Fibroblast of lung (primary cell): ENCODE measurements around the gene KRTAP9-4. TPM values are rescaled to one million over a fixed set of nuclear protein-coding genes. Genes with fewer than 3 reads are reported as not detected.
A peak's percentile ranks its signal among the peaks of the same experiment; 100 is the strongest.

ENCODE experiments used
- DNase-seq, 2 donors: peaks; one replicate each; pipeline versions ENCODE4 v3.0.0 to v3.0.0-alpha.2; 2010; ENCODE audit warnings: low read depth in 2 of 2
- H2AFZ ChIP-seq: 2 replicates; pipeline ENCODE4 v1.5.1; 2012; ENCODE audit warnings: low read length, control low read depth, inconsistent platforms
- H3K27ac ChIP-seq: 2 replicates; pipeline ENCODE4 v1.5.1; 2011; ENCODE audit warnings: low read length, control low read depth; ENCODE audit not compliant: insufficient read depth
- H3K27me3 ChIP-seq: 2 replicates; pipeline ENCODE4 v1.5.1; 2011; ENCODE audit warnings: mild to moderate bottlenecking, low read length; ENCODE audit not compliant: control insufficient read depth, insufficient read depth
- H3K36me3 ChIP-seq: 2 replicates; pipeline ENCODE4 v1.5.1; 2011; ENCODE audit warnings: low read length; ENCODE audit not compliant: control insufficient read depth, insufficient read depth
- H3K4me1 ChIP-seq: 2 replicates; pipeline ENCODE4 v1.5.1; 2011; ENCODE audit warnings: low read length; ENCODE audit not compliant: control insufficient read depth, insufficient read depth; ENCODE audit errors: extremely low read depth
- H3K4me2 ChIP-seq: 2 replicates; pipeline ENCODE4 v1.5.1; 2011; ENCODE audit warnings: low read length, control low read depth; ENCODE audit not compliant: insufficient read depth; ENCODE audit errors: extremely low read depth
- H3K4me3 ChIP-seq, 4 experiments: fragments of 200-600 bp in 1 of 4; sonication (generic) in 1 of 4; replicated peaks in 1 of 4; 2 replicates each; pipeline ENCODE4 v1.5.1; 2011 to 2016; ENCODE audit warnings: low read length in 4 of 4, low read depth in 3 of 4, mild to moderate bottlenecking in 3 of 4, control low read depth in 2 of 4, inconsistent platforms in 1 of 4, mixed read lengths in 1 of 4; ENCODE audit not compliant: insufficient read depth in 1 of 4; ENCODE audit errors: control extremely low read depth in 1 of 4
- H3K79me2 ChIP-seq: 2 replicates; pipeline ENCODE4 v1.5.1; 2012; ENCODE audit warnings: mild to moderate bottlenecking, low read length, inconsistent platforms; ENCODE audit not compliant: control insufficient read depth, insufficient read depth
- H3K9ac ChIP-seq: 2 replicates; pipeline ENCODE4 v1.5.1; 2011; ENCODE audit warnings: mild to moderate bottlenecking, low read length, control low read depth; ENCODE audit not compliant: insufficient read depth
- H3K9me3 ChIP-seq: 2 replicates; pipeline ENCODE4 v1.5.1; 2012; ENCODE audit warnings: low read depth, low read length; ENCODE audit not compliant: control insufficient read depth, insufficient read depth
- H4K20me1 ChIP-seq: 2 replicates; pipeline ENCODE4 v1.5.1; 2011; ENCODE audit warnings: low read length; ENCODE audit not compliant: control insufficient read depth, insufficient read depth; ENCODE audit errors: extremely low read depth
- EZH2 ChIP-seq: IDR thresholded peaks from 2 replicates; pipeline ENCODE4 v1.5.1; 2012; ENCODE audit warnings: low read length, control low read depth, mild to moderate bottlenecking; ENCODE audit errors: missing control alignments
- polyA plus RNA-seq, 2 donors: library from polyadenylated mRNA; depleted of rRNA in 1 of 2; stranded (reverse) in 1 of 2; unstranded in 1 of 2; fragments of >200 nt; gene quantifications; 2 replicates each; pipeline ENCODE4 v1.2.1, GENCODE V29; 2011 to 2012; ENCODE audit warnings: missing spikeins in 1 of 2
- total RNA-seq: library from RNA; depleted of rRNA; stranded (reverse); fragments of >200 nt; gene quantifications from 2 replicates; pipeline ENCODE4 v1.2.1, GENCODE V29; 2014
- TF ChIP-seq, protein P1 (sequence below), 2 donors: IDR thresholded peaks in 1 of 2; conservative IDR thresholded peaks in 1 of 2; 1 replicate in 1 of 2; 2 replicates in 1 of 2; pipeline ENCODE4 v1.5.1; 2011 to 2012; ENCODE audit warnings: low read length in 2 of 2, control low read depth in 1 of 2, inconsistent platforms in 1 of 2, low read depth in 1 of 2, mild to moderate bottlenecking in 1 of 2

The KRTAP9-4 gene
- total and polyA plus RNA-seq, 2 donors (not counting 1 experiment from before 2014, with no cell fraction given), result not detected

- Histone ChIP-seq H3K4me2 (no peak overlapping the region), H3K27me3 (no peaks in the 10 kb centered on the region)
These were observed 6.8 kb downstream of the KRTAP9-4 start for GRCh38 chr17:41256291-41256685.

DNA sequence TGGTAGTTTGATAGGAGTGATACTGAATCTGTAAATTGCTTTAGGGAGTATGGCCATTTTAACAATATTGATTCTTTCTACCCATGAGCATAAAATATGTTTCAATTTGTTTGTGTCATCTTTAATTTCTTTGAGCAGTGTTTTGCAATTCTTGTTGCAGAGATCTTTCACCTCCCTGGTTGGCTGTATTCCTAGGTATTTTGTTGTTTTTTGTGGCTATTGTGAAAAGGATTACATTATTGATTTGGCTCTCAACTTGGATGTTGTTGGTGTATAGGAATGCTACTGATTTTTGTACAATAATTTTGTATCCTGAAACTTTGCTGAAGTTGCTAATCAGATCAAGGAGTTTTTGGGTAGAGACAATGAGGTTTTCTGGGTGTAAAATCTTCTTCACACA is 8.9 kb downstream of the KRTAP9-4 start:
- Histone ChIP-seq H3K79me2 (no peaks in the 10 kb centered on the region), H3K36me3 (no peaks in the 10 kb centered on the region), H3K4me1 (no peaks in the 10 kb centered on the region), H3K27me3 (no peaks in the 10 kb centered on the region), H3K27ac (no peak overlapping the region), H4K20me1 (no peaks in the 10 kb centered on the region), H2AFZ (no peak overlapping the region), H3K4me3 (no peak overlapping the region), H3K9ac (no peak overlapping the region), H3K4me2 (no peak overlapping the region), H3K9me3 (no peaks in the 10 kb centered on the region)
- no peak for TF ChIP-seq EZH2
- TF ChIP-seq, protein P1, sequence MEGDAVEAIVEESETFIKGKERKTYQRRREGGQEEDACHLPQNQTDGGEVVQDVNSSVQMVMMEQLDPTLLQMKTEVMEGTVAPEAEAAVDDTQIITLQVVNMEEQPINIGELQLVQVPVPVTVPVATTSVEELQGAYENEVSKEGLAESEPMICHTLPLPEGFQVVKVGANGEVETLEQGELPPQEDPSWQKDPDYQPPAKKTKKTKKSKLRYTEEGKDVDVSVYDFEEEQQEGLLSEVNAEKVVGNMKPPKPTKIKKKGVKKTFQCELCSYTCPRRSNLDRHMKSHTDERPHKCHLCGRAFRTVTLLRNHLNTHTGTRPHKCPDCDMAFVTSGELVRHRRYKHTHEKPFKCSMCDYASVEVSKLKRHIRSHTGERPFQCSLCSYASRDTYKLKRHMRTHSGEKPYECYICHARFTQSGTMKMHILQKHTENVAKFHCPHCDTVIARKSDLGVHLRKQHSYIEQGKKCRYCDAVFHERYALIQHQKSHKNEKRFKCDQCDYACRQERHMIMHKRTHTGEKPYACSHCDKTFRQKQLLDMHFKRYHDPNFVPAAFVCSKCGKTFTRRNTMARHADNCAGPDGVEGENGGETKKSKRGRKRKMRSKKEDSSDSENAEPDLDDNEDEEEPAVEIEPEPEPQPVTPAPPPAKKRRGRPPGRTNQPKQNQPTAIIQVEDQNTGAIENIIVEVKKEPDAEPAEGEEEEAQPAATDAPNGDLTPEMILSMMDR (conservative IDR thresholded peaks at IDR 0.05 in 1 of 2, IDR thresholded peaks at IDR 0.05 in 1 of 2; ENCODE audit: low read depth in 1 of 2, low read length in 2 of 2), result no peak
- DNase-seq, result no peak

More at GRCh38 chr17:41256291-41256685, 6.8 kb downstream of the KRTAP9-4 start:
- DNase-seq, result peak in 1 of 2 donors; percentile 11
- no peak overlapping the region for H3K4me3 ChIP-seq
- H4K20me1 ChIP-seq, result no peaks in the 10 kb centered on the region
- H3K79me2 ChIP-seq, result no peaks in the 10 kb centered on the region
- TF ChIP-seq, protein P1 (conservative IDR thresholded peaks at IDR 0.05 in 1 of 2, IDR thresholded peaks at IDR 0.05 in 1 of 2; ENCODE audit: low read depth in 1 of 2, low read length in 2 of 2), result no peak
- TF ChIP-seq EZH2, result no peak
- no peak overlapping the region for H3K9ac ChIP-seq
- H3K9me3 ChIP-seq, result no peaks in the 10 kb centered on the region
- H2AFZ ChIP-seq, result no peak overlapping the region
- no peak overlapping the region for H3K27ac ChIP-seq
- no peaks in the 10 kb centered on the region for H3K36me3 ChIP-seq
- H3K4me1 ChIP-seq, result no peaks in the 10 kb centered on the region

GRCh38 chr17:41263212-41263611 is 13.7 kb downstream of the KRTAP9-4 start:
- H3K79me2 ChIP-seq, result no peaks in the 10 kb centered on the region
- no peaks in the 10 kb centered on the region for H3K4me1 ChIP-seq
- no peak overlapping the region for H3K4me3 ChIP-seq
- TF ChIP-seq, protein P1 (conservative IDR thresholded peaks at IDR 0.05 in 1 of 2, IDR thresholded peaks at IDR 0.05 in 1 of 2; ENCODE audit: low read depth in 1 of 2, low read length in 2 of 2), result no peak
- TF ChIP-seq EZH2, result no peak
- no peaks in the 10 kb centered on the region for H3K9me3 ChIP-seq
- H3K4me2 ChIP-seq, result no peak overlapping the region
- peaks cover 3% of the 10 kb centered on the region for H3K27me3 ChIP-seq
- DNase-seq, result no peak
- no peak overlapping the region for H3K27ac ChIP-seq
- H2AFZ ChIP-seq, result no peak overlapping the region
- no peak overlapping the region for H3K9ac ChIP-seq
- H4K20me1 ChIP-seq, result no peaks in the 10 kb centered on the region
- no peaks in the 10 kb centered on the region for H3K36me3 ChIP-seq
